ENCODE measurements around the gene RANBP1.
"Not testable (repeated sequence)": the region's sequence is repeated elsewhere in the genome, so short reads cannot be mapped to it uniquely, and the experiment has no call there.

The RANBP1 gene

GRCh38 chr22:20155330-20156041, 39.6 kb downstream of the RANBP1 start:
- no peak for DNase-seq

DNA sequence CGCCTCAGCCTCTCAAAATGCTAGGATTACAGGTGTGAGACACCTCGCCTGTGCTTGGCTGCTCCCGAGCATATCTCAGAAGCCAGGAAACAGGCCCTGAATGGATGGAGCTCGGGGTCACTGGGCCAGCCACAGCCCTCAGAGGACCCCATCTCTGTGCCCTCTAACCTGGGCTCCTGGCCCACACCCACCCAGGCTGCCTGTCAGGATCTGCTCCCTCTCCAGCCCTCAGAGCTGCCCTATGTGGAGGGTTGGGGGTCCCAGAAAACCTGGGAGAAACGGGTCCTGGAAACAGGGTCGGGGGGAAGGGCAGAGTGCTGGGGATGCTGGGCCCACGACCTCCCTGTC, 40.1 kb downstream of the RANBP1 start:
- DNase-seq, result no peak

GRCh38 chr22:20156611-20157429, 40.9 kb downstream of the RANBP1 start:
- DNase-seq, result peak; percentile 93

DNA sequence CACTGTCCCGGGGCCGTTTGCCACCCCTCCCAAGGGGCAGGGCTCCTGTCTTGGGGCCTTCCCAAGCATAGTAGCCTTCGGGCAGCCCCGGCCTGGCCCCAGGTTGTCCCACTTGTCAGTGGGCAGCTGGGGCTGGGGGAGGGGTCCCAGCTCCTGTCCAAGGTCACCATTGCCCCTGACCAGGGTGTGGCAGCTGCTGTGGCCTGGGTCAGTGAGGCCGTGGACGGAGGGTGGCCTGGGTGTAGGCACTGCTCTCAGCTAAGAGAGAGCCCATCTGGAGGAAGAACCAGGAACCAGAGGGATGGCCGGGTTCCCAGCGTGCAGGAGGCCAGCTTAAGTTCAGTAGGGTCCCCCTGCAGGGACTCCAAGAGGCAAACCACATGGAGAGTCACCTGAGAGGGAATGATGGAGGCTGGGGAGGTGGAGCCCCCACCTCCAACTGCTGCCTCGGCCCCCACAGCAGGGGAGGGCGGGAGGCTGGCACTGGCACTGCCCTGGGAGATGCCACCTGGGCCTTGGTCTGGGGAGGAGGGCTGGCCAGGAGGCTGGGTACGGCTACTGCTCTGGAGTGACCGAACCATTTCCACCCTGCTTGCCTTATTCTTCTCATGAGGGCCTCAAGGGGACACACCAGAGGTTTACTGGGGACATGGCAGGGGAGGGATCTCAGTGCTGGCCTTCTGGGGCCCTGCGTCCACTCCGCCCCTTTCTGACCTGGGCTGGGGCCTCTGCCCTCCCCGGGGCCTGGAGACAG, 41.7 kb downstream of the RANBP1 start:
- no peak for DNase-seq

GRCh38 chr22:20158391-20159036, 42.6 kb downstream of the RANBP1 start:
- no peak for DNase-seq

- DNase-seq, result no peak
Observed at GRCh38 chr22:20159076-20159475, 43.2 kb downstream of the RANBP1 start.

- DNase-seq, result not testable (repeated sequence)
Observed at GRCh38 chr22:20159531-20159930, 43.6 kb downstream of the RANBP1 start.

- DNase-seq, result no peak
Observed at GRCh38 chr22:20160041-20160440, 44.1 kb downstream of the RANBP1 start.

GRCh38 chr22:20164863-20165262, 49.0 kb downstream of the RANBP1 start:
- DNase-seq, result no peak

GRCh38 chr22:20165421-20165820, 49.5 kb downstream of the RANBP1 start:
- DNase-seq, result no peak

GRCh38 chr22:20165913-20166312, 50.0 kb downstream of the RANBP1 start:
- no peak for DNase-seq

DNA sequence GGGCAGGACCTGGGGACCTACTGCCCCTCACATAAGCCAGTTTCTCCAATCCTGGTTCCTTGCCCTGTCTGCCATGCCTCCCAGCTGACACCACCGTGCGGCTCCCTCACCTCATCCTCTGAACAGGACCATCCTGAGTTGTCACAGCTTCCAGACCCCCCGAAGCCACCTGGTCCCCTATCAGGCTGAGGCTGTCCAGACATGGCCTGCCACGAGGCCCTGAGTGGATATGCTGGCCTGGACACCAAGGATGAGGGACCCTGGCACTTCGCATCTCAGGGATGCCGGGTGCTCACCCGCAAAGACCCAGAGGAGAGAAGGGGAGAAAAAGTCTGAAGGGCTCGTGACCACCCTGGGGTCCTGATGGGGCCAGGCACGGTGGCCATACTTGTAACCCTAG, 50.8 kb downstream of the RANBP1 start:
- DNase-seq, result no peak

DNA sequence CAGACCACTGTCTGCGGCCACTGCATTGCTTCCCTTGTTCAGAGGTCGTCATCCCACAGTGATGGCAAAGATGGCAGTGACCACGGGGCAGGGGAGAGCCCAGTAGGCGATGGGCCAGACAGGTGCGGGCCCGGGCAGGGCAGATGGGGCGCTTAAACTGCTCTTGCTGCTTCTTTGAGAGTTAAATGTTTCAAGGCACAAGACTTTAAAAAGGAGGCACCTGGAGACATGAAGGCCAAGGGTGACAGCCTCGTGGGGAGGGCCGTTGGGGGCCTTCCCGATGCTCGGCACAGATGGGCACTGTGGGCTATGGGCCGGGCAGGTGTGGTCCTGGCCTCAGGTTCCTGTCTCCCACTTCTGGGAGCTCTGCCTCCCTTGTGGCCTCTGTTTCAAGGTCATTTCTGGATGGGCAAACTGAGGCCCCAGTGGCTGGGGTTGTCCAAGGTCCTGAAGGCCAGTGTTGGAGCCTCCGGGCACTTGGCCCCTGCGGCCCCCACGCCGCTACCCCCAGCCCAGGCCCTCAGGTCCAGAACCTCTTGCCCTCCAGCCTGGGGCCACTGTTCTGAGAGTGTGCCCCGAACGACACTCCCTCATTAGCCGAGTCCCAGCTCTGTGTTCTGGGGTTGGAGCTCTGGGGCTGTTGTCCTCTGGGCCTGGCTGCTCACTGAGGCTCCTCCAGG, 51.9 kb downstream of the RANBP1 start:
- DNase-seq, result no peak

GRCh38 chr22:20169253-20169822, 53.4 kb downstream of the RANBP1 start:
- no peak for DNase-seq

DNA sequence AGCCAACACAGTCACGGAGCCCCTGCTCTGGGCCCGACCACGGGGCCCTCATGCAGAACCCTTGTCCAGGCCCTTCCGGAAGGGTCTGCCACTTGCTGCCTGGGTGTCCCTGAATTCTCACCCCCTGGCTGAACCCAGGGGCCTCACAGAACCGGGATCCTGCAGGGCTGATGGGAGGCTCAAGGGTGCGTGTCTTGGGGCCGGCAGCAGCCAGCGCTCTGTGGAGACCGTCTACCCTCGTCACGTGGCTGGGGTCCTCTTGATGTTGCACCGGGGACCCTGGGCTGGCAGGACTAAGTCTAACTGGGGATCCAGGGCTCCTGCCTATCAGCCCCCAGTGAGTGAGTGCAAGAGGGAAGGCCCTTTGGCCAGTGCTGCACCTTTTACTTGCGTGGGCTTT, 54.3 kb downstream of the RANBP1 start:
- no peak for DNase-seq

DNA sequence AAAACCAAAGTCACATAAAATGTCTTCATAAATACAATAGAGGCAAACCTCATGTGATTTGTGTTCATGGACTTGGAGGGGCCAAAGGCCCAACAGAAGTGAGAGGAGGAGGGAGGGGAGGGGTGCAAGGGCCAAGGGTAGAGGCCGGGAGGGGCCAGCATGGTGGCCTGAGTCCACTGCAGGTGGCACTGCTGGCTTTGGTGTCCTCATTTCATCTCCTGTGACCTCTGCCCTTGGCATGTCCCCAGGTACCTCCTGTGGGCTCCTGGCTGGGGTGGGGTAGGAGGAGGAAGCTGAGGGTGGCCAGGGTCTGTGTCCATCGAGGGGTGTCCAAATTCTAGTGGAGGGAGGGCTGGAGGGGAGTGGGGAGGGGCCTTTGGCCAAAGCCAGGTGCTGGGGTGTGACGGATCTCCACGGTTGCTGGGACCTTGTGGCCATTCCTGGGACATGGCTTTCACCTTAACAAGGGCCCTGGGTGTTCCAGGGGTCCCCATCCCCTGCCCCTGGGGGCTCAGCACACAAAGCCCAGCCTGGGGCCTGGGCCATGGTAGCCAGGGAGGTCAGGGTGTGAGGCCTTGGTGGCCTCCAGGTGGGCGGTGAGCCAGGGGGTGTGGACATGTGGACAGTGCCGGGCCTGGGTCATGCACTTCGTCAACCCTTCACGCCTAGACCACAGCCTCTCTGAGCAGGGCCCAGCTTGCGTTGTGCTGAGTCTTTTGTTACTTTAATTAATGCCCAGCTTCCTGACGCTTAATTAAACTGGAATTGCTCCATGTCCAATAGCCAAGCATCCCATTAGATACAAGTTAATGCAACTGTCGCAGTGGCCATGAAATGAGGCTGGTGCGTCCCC, 55.6 kb downstream of the RANBP1 start:
- no peak for DNase-seq

GRCh38 chr22:20172141-20172613, 56.3 kb downstream of the RANBP1 start:
- no peak for DNase-seq

DNA sequence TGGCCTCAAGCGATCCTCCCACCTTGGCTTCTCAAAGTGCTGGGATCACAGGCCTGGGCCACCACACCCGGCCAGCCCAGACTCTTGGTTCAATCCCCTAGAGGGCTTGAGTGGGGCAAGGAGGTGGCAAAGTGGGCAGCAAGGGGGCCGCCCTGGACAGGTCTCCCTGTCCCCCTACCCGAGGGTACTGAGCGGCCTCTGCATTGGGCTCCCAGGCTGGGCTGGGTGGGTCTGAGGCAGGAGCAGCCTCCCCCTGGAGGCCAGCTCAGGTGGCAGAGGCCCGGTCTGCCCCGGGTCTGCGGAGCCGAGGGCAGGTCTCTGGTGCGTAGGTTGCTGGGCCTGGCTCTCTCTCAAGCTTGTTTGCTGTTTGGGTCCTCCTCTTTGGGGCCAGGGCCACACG, 57.3 kb downstream of the RANBP1 start:
- no peak for DNase-seq

- no peak for DNase-seq
Observed at GRCh38 chr22:20173772-20174171, 57.9 kb downstream of the RANBP1 start.

DNA sequence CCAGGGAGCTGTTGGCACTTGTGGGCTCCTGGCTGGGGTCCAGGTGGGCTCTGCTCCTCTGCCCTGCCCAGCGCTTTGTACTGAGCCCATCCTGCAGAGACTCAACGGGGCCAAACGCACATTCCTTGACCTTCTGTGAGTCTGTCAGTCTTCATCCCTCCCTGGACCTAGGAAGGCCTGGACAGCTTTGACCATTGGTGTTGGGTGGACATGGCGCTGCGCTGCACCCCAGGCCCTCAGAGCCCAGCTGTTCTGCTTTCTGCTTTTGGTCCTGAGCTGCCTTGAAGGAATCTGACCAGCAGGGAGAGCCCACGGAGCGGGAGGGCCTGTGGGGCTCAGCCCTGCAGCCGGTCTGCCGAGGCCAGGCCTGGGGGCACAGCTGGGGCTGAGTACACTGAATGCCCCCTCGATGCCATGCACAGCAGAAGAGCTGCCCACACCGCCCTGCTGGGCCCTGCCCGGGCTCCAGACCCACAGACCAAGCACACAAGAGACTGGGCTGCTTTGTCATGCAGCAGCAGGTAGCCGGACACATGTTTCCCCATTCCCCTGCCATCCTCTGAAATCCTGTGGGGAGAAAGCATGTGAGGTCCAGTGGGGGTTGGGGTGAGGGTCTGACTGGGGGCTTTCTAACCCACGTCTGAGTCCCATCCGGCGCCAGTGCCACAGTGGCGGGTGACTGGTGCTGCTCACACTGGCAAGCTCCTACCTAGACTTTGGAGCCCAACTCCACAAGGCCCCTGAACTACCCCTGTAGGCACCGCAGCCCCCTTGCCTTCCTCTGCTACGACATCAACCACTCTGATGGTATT, 59.1 kb downstream of the RANBP1 start:
- no peak for DNase-seq
